Stimulated activated CD8-positive, alpha-beta memory T cell treated with anti-CD3 and anti-CD28 coated beads, Interleukin-2, amount 100 ng/mL, for 1 hour (primary cell): ENCODE measurements around the gene PLA2G12B.

Source experiments
- DNase-seq, 2 donors: peaks; one replicate each; pipeline ENCODE4 v3.0.0-alpha.2; 2020; ENCODE audit warnings: low read depth in 2 of 2

Gene PLA2G12B

GRCh38 chr10:72890086-72890485 is 64.5 kb downstream of the PLA2G12B start:
- DNase-seq: no peak

GRCh38 chr10:72889391-72889831 is 65.2 kb downstream of the PLA2G12B start:
- DNase-seq: no peak

- DNase-seq: no peak
Observed at GRCh38 chr10:72888151-72888638, 66.4 kb downstream of the PLA2G12B start.

- no peak for DNase-seq
Observed at GRCh38 chr10:72887043-72887442, 67.6 kb downstream of the PLA2G12B start.

GRCh38 chr10:72886621-72887020 is 68.0 kb downstream of the PLA2G12B start:
- no peak for DNase-seq

GRCh38 chr10:72885953-72886352 is 68.7 kb downstream of the PLA2G12B start:
- no peak for DNase-seq
